Esophagus (tissue), 2 donors: ENCODE results near the gene RAB6B. TPM values are rescaled to one million over a fixed set of nuclear protein-coding genes. Genes with fewer than 3 reads are reported as not detected.

ENCODE experiments used
- H3K27ac ChIP-seq, 2 donors: one replicate each; pipeline ENCODE4 v1.5.1; 2013; ENCODE audit warnings: low read depth in 2 of 2, mild to moderate bottlenecking in 2 of 2, inconsistent platforms in 1 of 2, low read length in 1 of 2, moderate library complexity in 1 of 2
- H3K27me3 ChIP-seq, 2 donors: one replicate each; pipeline ENCODE4 v1.6.1; 2013; ENCODE audit warnings: low read length in 2 of 2, control low read depth in 1 of 2, mild to moderate bottlenecking in 1 of 2; ENCODE audit not compliant: insufficient read depth in 2 of 2, control insufficient read depth in 1 of 2
- H3K36me3 ChIP-seq, 2 donors: one replicate each; pipeline ENCODE4 v1.6.1; 2013; ENCODE audit warnings: low read length in 1 of 2; ENCODE audit not compliant: control insufficient read depth in 2 of 2, insufficient read depth in 2 of 2
- H3K4me1 ChIP-seq, 2 donors: one replicate each; pipeline ENCODE4 v1.6.1; 2013; ENCODE audit warnings: low read length in 1 of 2; ENCODE audit not compliant: control insufficient read depth in 2 of 2, insufficient read depth in 2 of 2
- H3K4me3 ChIP-seq, 2 donors: one replicate each; pipeline ENCODE4 v1.5.1; 2013; ENCODE audit warnings: low read length in 2 of 2, mild to moderate bottlenecking in 2 of 2, low read depth in 1 of 2, moderate library complexity in 1 of 2
- H3K9me3 ChIP-seq, 2 donors: one replicate each; pipeline ENCODE4 v1.6.1; 2013; ENCODE audit warnings: mild to moderate bottlenecking in 2 of 2, low read depth in 1 of 2, low read length in 1 of 2, moderate library complexity in 1 of 2; ENCODE audit not compliant: control insufficient read depth in 2 of 2, insufficient read depth in 1 of 2
- WGBS, 2 donors: extraction: QIAGEN DNeasy Blood & Tissue Kit; methylation state at CpG; one replicate each; pipeline ENCODE4 v1.1.7; 2013; 5-methylcytosine and 5-hydroxymethylcytosine counted together
- polyA plus RNA-seq, 2 donors: library from polyadenylated mRNA; stranded (reverse); fragments of 200-250 nt; gene quantifications; one replicate each; pipeline ENCODE4 v1.2.3, GENCODE V29; 2013
- donor health status: healthy with polysubstance abuse.
- donor health status: Bipolar disorder and iron deficiency.

The RAB6B gene
- polyA plus RNA-seq, 2 donors = 0.57 to 1.3 TPM

DNA sequence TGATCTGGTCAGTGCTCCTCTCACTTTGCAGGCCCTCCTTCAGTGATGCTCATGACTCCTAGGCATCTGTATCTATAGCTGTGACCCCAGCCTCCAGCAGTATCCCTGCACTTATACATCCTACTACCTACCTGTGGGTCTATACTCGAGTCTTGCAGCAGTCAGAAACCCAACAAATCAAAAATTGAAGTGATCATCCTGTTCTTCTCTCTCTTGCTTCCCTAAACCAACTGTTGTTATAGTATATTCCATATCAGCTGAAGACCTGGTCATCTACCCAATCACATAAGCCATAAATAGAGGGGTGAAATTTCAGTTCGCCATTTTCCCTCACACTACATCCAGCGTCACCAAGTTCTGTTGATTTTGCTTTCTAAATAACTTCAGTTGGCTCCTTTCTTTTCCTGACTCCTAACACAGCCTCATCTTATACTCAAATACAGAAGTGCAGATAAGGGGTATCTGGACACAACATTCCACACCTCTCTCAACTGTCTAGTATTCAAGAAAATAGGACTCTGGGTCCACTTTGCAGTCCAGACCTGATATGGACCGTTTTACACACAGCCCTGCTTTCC lies 116.0 kb downstream of the RAB6B start:
- Histone ChIP-seq H3K4me3 (no peak overlapping the region), H3K27me3 (peaks cover 0 to 4% of the 10 kb centered on the region in 2 donors), H3K4me1 (no peaks in the 10 kb centered on the region), H3K27ac (no peak overlapping the region), H3K9me3 (no peaks in the 10 kb centered on the region), H3K36me3 (no peaks in the 10 kb centered on the region)
- WGBS, 2 donors = 62 to 74% methylated on average over 4 of the region's 4 CpGs

DNA sequence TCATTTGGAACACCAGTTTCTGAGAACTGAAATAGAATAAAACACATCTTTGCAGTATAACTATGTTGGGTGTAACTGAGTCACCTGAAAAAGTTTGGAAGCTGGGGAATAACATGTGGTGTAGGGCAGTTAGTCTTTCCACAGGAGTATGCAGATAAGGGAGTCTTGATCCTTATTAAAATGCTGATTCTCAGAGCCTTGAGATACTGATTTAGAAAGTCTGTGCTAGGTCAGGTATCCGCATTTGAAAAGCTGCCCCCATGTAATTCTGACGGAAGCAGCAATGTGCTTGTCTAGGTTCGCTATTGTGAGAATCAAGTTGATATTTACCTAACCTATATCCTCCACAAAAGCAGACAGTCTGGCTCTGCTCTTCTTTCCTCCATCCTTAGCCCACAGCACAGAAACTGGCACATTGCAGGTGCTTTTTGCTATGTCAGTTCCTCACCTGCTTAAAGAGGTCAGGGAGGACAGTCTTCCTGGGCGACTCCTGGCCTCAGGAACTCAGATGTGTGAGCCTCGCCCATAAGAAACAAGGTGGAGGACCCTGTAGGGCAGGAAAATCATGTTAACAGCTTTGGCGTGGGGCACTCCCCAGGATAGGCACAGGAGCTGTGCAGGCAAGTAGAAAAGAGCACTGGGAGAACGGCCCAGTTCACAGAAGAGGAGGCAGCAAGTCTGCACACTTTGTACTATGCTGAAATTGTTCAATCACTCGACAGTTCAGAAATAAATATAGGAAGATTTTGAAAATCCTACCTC lies 117.7 kb downstream of the RAB6B start:
- no peaks in the 10 kb centered on the region for H3K36me3 ChIP-seq
- H3K27ac ChIP-seq = peak overlapping the region; percentile 39 to 40
- 46 to 59% methylated on average over 8 of the region's 8 CpGs for WGBS, 2 donors
- H3K9me3 ChIP-seq = no peaks in the 10 kb centered on the region
- H3K4me3 ChIP-seq = no peak overlapping the region
- no peaks in the 10 kb centered on the region for H3K27me3 ChIP-seq
- no peaks in the 10 kb centered on the region for H3K4me1 ChIP-seq

- no peaks in the 10 kb centered on the region for H3K27me3 ChIP-seq
- 88 to 95% methylated on average over 7 of the region's 7 CpGs for WGBS, 2 donors
- no peak overlapping the region for H3K4me3 ChIP-seq
- no peaks in the 10 kb centered on the region for H3K4me1 ChIP-seq
- no peak overlapping the region for H3K27ac ChIP-seq
- no peaks in the 10 kb centered on the region for H3K36me3 ChIP-seq
- no peaks in the 10 kb centered on the region for H3K9me3 ChIP-seq
Observed at GRCh38 chr3:133776794-133777438, 118.8 kb downstream of the RAB6B start.

GRCh38 chr3:133775835-133776234 lies 119.8 kb downstream of the RAB6B start:
- no peak overlapping the region for H3K4me3 ChIP-seq
- 88 to 94% methylated on average over 5 of the region's 5 CpGs for WGBS, 2 donors

GRCh38 chr3:133775309-133775708 lies 120.4 kb downstream of the RAB6B start:
- H3K27ac ChIP-seq = no peak overlapping the region
- no peaks in the 10 kb centered on the region for H3K27me3 ChIP-seq
- 87 to 93% methylated on average over 9 of the region's 9 CpGs for WGBS, 2 donors
- H3K36me3 ChIP-seq = no peaks in the 10 kb centered on the region
- no peaks in the 10 kb centered on the region for H3K4me1 ChIP-seq
- H3K4me3 ChIP-seq = no peak overlapping the region
- H3K9me3 ChIP-seq = no peaks in the 10 kb centered on the region

More at GRCh38 chr3:133775835-133776234, 119.8 kb downstream of the RAB6B start:
- Histone ChIP-seq H3K4me1 (no peaks in the 10 kb centered on the region), H3K36me3 (no peaks in the 10 kb centered on the region), H3K27ac (no peak overlapping the region), H3K9me3 (no peaks in the 10 kb centered on the region), H3K27me3 (no peaks in the 10 kb centered on the region)

Other genes starting within 250 kb of the RAB6B start
- gene TOPBP1, start 233.9 kb downstream of the RAB6B start, polyA plus RNA-seq = 10 to 100 TPM in 1 of 2 donors, 1 to 10 TPM in 1; 8.3 to 10.0 TPM
- gene TF, start 149.5 kb downstream of the RAB6B start, polyA plus RNA-seq = 1 to 10 TPM; 2.6 to 4.6 TPM
- gene SRPRB, start 90.1 kb downstream of the RAB6B start, polyA plus RNA-seq = 10 to 100 TPM; 23.0 to 32.6 TPM
- gene SLCO2A1, start 134.0 kb upstream of the RAB6B start, polyA plus RNA-seq = 1 to 10 TPM; 4.9 to 6.2 TPM